Fibroblast of pulmonary artery (primary cell): ENCODE data around the gene DLGAP5.

Experiments
- DNase-seq: peaks from one replicate; pipeline ENCODE4 v3.0.0-alpha.2; 2010; ENCODE audit warnings: low read depth
- H3K4me3 ChIP-seq: replicated peaks from 2 replicates; pipeline ENCODE4 v1.5.1; 2011; ENCODE audit warnings: low read depth, mild to moderate bottlenecking, control low read depth, low read length, moderate library complexity
- TF ChIP-seq, protein P1 (sequence below): IDR thresholded peaks from 2 replicates; pipeline ENCODE4 v1.5.1; 2011; ENCODE audit warnings: mild to moderate bottlenecking, control low read depth, low read length, inconsistent platforms; ENCODE audit errors: missing control alignments

The DLGAP5 gene

GRCh38 chr14:55126034-55126433 lies 65.4 kb downstream of the DLGAP5 start:
- no peak overlapping the region for H3K4me3 ChIP-seq
- DNase-seq: no peak
- TF ChIP-seq, protein P1, sequence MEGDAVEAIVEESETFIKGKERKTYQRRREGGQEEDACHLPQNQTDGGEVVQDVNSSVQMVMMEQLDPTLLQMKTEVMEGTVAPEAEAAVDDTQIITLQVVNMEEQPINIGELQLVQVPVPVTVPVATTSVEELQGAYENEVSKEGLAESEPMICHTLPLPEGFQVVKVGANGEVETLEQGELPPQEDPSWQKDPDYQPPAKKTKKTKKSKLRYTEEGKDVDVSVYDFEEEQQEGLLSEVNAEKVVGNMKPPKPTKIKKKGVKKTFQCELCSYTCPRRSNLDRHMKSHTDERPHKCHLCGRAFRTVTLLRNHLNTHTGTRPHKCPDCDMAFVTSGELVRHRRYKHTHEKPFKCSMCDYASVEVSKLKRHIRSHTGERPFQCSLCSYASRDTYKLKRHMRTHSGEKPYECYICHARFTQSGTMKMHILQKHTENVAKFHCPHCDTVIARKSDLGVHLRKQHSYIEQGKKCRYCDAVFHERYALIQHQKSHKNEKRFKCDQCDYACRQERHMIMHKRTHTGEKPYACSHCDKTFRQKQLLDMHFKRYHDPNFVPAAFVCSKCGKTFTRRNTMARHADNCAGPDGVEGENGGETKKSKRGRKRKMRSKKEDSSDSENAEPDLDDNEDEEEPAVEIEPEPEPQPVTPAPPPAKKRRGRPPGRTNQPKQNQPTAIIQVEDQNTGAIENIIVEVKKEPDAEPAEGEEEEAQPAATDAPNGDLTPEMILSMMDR: no peak

DNA sequence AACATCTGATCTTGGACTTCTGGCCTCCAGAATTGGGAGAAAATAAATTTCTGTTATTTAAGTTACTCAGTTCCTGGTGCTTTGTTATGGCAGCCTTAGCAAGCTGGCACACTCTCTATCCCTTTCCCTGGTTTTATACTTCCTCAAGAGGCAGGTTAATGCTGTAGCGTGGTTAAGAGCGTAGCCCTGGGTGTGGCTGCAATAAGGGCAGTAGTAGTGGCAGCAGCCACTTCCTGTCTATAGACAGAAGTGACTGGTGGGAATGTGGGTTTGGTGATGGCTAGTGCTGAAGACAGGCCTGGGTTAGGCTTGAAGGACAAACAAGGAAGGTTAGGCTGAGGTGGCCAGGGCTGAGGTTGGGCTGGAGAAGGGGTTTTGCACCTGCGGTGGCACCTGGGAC lies 66.0 kb downstream of the DLGAP5 start:
- TF ChIP-seq, protein P1: no peak
- no peak overlapping the region for H3K4me3 ChIP-seq
- no peak for DNase-seq

DNA sequence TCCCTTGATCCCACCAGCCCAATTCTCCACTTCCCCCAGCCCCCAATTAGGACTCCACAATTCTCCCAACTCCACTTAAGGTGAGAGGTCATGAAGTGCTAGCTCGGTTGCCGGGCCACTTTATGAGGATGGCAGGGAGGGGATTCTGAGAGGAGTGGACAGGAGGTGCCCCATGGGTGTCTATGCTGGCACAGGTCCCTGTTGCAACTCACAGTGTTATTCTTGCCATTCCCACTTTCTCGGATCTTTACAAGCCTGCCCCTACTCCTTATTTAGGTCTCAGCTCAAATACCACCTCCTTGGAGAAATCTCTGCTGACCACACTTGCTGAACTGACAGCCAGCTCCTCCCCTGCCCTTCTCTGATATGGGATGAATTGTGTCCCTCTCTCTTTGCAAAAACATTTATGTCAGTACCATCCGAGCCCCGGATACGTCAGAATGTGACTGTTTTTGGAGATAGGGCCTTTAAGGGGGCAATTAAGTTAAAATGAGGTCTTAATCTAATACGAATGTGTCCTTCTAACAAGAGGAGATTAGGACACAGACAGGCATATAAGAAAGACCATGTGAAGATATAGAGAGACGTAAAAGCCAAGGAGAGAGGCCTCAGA lies 66.5 kb downstream of the DLGAP5 start:
- TF ChIP-seq, protein P1: no peak
- no peak for DNase-seq

DNA sequence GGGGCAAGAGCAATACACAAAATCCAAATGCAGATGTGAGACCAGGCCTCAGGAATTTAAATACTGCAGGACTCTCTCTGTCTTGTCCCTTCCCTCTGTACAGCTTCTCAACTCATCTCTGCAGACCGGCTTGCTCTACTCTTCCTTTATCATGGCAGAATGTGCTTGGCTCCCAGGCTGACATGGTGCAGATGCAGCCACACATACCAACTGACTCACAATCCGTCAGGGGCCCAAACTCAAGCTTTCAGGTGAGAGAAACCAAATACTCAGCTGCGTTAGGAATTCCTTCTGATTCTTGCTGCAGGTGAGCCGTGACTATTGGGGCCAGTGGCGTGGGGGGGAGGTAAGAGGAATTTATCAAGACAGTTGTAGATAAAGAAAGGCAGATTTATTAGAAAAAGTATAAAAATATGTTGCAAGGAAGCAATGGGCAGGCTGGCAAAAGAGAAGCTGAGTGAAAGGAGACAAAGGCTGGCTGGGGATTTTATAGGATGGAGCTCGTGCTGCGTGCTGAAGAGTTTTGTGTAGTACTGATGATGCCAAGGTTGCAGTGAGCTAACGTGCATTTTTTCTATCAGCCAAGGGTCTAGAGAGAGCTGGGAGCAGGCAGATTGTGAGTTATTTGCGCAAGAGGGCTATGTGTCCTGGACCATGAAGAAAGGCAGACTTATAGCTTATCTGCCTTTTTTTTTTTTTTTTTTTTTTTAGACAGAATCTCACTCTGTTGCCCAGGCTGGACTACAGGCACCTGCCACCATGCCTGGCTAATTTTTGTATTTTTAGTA lies 67.3 kb downstream of the DLGAP5 start:
- no peak overlapping the region for H3K4me3 ChIP-seq
- DNase-seq: no peak
- TF ChIP-seq, protein P1: no peak

More for the DNA sequence above, 66.5 kb downstream of the DLGAP5 start:
- H3K4me3 ChIP-seq: no peak overlapping the region

GRCh38 chr14:55123101-55123500 lies 68.3 kb downstream of the DLGAP5 start:
- TF ChIP-seq, protein P1: no peak
- DNase-seq: peak; percentile 95
- no peak overlapping the region for H3K4me3 ChIP-seq

GRCh38 chr14:55122440-55122986 lies 68.9 kb downstream of the DLGAP5 start:
- no peak overlapping the region for H3K4me3 ChIP-seq
- TF ChIP-seq, protein P1: no peak
- DNase-seq: peak; percentile 69
